ENCODE data around the gene TNS3. TPM values are rescaled to one million over a fixed set of nuclear protein-coding genes. Genes with fewer than 3 reads are reported as not detected.

TNS3 gene
- total and polyA plus RNA-seq, 2 of the 13 experiments (the other 11 are each of a cell fraction or from before 2014, with no cell fraction given), result 52.9 to 55.7 TPM

DNA sequence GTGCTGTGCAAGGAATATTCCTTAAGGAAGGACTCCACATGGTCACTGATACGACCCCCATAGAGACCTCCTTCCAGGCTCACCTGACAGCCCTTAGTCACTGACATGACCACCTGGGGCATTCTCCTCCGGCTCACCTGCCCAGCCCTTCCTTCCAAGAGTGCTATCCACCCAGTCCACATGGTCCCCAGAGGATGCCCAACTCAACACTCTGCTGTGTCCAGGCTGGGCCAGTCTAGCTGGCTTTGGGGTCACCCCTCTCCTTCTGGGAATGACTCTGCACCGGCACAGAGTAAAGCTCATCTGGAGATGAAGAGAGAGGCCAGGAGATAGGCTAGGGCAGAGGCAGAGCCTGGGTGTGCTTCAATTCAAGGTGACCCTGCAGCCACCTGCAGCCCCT lies 300.8 kb downstream of the TNS3 start:
- H3K27ac ChIP-seq (ENCODE audit: extremely low read length, insufficient read depth, low read length), result no peak overlapping the region
- H3K36me3 ChIP-seq (replicated peaks in 1 of 2; ENCODE audit: control insufficient read depth in 1 of 2, insufficient read depth in 2 of 2, low read length in 2 of 2), result peaks cover 45 to 93% of the 10 kb centered on the region in 2 experiments
- H3K4me1 ChIP-seq (ENCODE audit: insufficient read depth, low read length), result peaks cover 24% of the 10 kb centered on the region
- no peak overlapping the region for H3K4me3 ChIP-seq (replicated peaks in 1 of 3; ENCODE audit: insufficient read depth in 1 of 3, low read depth in 2 of 3, low read length in 3 of 3)
- in situ Hi-C loops (cut with HindIII; ENCODE audit: extremely low pct_ligation_motif_present, low pct_unique_long_range_greater_than_20kb), result loop anchor here (25.0 kb wide), 1 partner anchor 556 kb away; no protein-coding TSS in a partner anchor
- FAIRE-seq (no peak), DNase-seq (ENCODE audit: low spot score) (no peak), ATAC-seq (no peak)
- no peak overlapping the region for H2AFZ ChIP-seq (ENCODE audit: low read length)
- ChIA-PET POLR2A (no interaction called here), CTCF (ENCODE audit: low intra/inter-chr PET ratio, low total read pairs) (no interaction called here)
- TF ChIP-seq ZFP82 (CRISPR knock-in tag; IDR thresholded peaks at IDR 0.05; ENCODE audit: borderline replicate concordance), result no peak
- TF ChIP-seq ZNF224 (CRISPR knock-in tag; IDR thresholded peaks at IDR 0.05), result no peak
- TF ChIP-seq ZNF431 (CRISPR knock-in tag; IDR thresholded peaks at IDR 0.05; ENCODE audit: borderline replicate concordance, low read depth), result no peak
- no peak for TF ChIP-seq NFYC (CRISPR knock-in tag; IDR thresholded peaks at IDR 0.05)
- no peak for TF ChIP-seq ATF1 (CRISPR knock-in tag; IDR thresholded peaks at IDR 0.05)
- no peak for TF ChIP-seq TCF7 (IDR thresholded peaks at IDR 0.05; ENCODE audit: low read depth)
- no peak for TF ChIP-seq ARHGAP35 (CRISPR knock-in tag; IDR thresholded peaks at IDR 0.05; ENCODE audit: borderline replicate concordance)
- no peak for TF ChIP-seq ARID4A (CRISPR knock-in tag; IDR thresholded peaks at IDR 0.05; ENCODE audit: borderline replicate concordance)
- TF ChIP-seq ZMAT3 (CRISPR knock-in tag; conservative IDR thresholded peaks at IDR 0.05), result no peak
- no peak for TF ChIP-seq ZNF891 (CRISPR knock-in tag; IDR thresholded peaks at IDR 0.05)
- H3K79me2 ChIP-seq (ENCODE audit: insufficient read depth, low read length), result no peaks in the 10 kb centered on the region
- no peaks in the 10 kb centered on the region for H3K9me3 ChIP-seq (ENCODE audit: low read length)
- H3K27me3 ChIP-seq (ENCODE audit: control insufficient read depth in 1 of 2, insufficient read depth in 2 of 2, low read length in 2 of 2), result no peaks in the 10 kb centered on the region
- no TSS peak for BruUV-seq (replicated peaks)
- no peak overlapping the region for H3K9ac ChIP-seq (ENCODE audit: insufficient read depth, low read depth, low read length)
- 96% methylated on average over 3 of the region's 3 CpGs for WGBS (ENCODE audit: low lambda C conversion rate)
- intact Hi-C loops (cut with micrococcal nuclease; ENCODE audit: unreplicated experiment), result no loop called here
- H3K4me2 ChIP-seq (ENCODE audit: low read depth, low read length), result no peak overlapping the region
- H4K20me1 ChIP-seq (ENCODE audit: insufficient read depth, low read length), result peaks cover 34% of the 10 kb centered on the region; the same call in 1 of the 2 replicates

Data from HepG2 (cell line).